HG02763 (cell line): Measurements from ENCODE around the gene MARCHF10.
"Not testable (repeated sequence)": the region's sequence is repeated elsewhere in the genome, so short reads cannot be mapped to it uniquely, and the experiment has no call there.

ENCODE experiments used
- ATAC-seq: cut with Tn5 transposase; IDR thresholded peaks from one replicate; pipeline ENCODE4 v1.9.1; 2021; ENCODE audit warnings: mild to moderate bottlenecking, moderate library complexity; ENCODE audit not compliant: unreplicated experiment

MARCHF10 gene

GRCh38 chr17:62791235-62791734 lies 16.8 kb downstream of the MARCHF10 start:
- no peak for ATAC-seq

- ATAC-seq: no peak
These were observed 17.5 kb downstream of the MARCHF10 start for GRCh38 chr17:62790564-62790986.

DNA sequence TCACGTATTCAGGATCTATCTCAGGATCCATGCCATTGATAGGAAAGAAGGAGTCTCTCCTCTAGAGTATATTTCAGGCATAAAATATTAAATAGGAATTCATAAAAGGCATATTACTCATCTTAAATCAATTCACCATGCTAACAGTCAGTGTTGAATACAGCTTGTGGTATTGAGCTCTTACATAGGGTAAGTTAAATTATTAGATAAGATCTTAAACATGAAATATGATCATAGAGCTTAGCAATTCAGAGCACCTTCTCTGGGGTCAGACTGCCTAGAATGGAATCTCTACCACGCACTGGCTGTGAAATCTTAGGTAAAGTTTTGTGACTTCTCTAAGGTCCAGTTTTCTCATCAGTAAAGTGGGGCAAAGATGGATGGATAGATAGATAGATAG lies 20.7 kb downstream of the MARCHF10 start:
- ATAC-seq: no peak

DNA sequence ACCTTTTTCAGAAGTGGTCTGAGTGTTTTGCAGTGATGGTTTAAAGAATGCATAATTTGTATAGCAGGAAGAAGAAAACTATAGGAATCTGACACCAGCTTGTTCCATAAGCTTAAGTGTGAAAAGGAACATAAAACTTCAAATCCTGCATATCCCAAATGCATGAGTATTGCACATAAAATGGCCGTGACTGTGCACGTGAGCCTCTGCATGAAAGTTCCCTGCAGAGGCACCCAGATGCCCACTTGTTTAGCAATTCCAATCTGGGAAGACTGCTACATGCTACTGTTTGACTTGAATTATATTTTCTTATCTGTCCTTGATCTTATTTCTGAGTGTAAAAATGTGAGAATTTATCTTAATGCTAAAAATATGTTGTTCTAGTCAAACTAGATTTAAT lies 21.5 kb downstream of the MARCHF10 start:
- ATAC-seq: no peak

- not testable (repeated sequence) for ATAC-seq
These were observed 22.1 kb downstream of the MARCHF10 start for GRCh38 chr17:62785983-62786382.

- no peak for ATAC-seq
These were observed 25.3 kb downstream of the MARCHF10 start for GRCh38 chr17:62782730-62783270.

- no peak for ATAC-seq
These were observed 26.3 kb downstream of the MARCHF10 start for GRCh38 chr17:62781831-62782251.

DNA sequence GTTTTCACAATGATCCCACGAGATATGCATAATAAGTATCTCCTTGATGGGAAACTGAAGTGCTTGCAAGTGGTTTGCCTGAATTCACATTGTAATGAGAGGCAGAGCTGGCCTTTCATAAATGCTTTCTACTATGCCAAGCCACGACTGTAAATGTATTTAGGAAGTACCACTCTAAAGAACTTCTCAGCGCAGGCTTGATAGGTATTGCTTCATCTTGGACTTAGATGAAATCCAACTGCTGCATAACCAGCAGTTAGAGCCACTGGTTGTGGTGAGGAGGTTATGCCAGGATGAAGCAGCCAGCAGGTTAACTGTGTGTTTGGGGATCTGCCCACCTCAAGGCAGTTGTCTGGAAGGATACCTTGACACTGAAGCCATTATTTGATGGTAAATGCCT lies 26.8 kb downstream of the MARCHF10 start:
- ATAC-seq: no peak

DNA sequence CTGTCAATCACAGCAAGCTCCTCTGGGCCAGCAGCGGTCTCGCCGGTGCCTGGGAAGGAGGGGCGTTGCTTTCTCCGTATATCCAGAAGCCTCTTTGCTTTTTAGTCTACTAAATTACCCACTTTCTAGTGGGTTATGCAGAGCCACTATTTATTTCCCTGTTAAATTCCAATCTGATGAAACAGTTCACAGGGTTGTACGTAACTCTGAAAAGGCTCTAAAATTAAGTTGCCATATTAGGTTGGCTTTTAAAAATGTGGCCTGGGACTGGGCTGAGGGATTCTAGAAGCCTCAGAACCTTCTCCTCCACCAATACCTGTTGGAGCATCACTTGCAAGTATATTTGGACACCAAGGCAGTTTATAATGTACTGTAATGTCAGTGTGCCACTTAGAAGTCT lies 27.2 kb downstream of the MARCHF10 start:
- ATAC-seq: no peak

DNA sequence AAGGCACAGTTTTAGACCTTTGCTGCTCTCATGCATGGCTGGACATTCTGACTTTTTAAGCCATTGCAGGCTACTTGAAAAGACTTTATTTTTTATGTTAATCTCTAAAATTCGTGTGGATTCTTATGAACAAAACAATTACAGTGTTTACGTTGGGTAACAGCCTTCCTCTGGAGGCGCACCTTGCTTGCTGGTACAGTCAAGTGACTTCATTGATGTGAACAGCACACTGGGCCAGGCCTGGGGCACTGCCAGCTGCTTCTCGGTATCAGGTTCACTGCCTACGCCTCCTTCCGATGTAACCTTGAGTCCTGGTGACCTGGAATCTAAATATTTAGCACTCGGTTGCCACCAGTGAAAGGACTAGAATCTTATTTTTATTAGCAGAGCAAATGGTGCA lies 27.8 kb downstream of the MARCHF10 start:
- no peak for ATAC-seq

GRCh38 chr17:62778990-62779681 lies 29.0 kb downstream of the MARCHF10 start:
- no peak for ATAC-seq

DNA sequence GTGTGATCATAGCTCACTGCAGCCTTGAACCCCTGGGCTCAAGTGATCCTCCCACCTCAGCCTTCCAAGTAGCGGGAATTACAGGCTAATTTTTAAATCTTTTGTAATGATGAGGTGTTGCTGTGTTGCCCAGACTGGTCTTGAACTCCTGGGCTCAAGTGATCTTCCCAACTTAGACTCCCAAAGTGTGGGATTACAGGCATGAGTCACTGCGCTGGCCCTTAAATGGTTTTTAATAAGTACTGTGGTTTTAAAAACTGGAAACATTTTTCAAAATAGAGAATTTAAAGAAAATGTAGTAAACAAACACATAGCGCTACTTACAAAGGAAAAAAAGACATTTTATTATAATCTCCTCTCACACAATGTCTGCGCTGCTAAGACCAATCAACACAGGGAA lies 32.2 kb downstream of the MARCHF10 start:
- no peak for ATAC-seq

DNA sequence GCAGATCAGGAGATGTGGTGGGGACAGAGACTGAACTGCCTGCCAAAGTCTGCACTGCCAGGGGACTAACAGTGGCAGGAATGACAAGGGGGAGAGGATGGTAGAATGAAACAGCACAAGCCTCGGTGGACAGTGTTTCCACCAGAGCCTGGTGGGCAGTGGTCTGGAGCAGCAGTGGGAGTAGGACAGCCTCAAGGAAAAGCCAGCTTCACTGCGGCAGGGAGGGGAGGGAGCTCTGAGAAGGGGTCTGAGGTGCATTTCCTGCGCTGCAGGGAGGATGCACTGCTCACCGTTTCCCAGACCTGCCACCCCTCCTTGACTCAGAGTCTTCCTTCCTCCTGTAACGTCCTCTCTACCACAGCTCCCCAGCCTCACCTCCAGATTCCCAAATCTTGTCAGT lies 33.8 kb downstream of the MARCHF10 start:
- ATAC-seq: no peak

- ATAC-seq: no peak
These were observed 40.1 kb downstream of the MARCHF10 start for GRCh38 chr17:62767997-62768396.

GRCh38 chr17:62765351-62765750 lies 42.8 kb downstream of the MARCHF10 start:
- no peak for ATAC-seq

DNA sequence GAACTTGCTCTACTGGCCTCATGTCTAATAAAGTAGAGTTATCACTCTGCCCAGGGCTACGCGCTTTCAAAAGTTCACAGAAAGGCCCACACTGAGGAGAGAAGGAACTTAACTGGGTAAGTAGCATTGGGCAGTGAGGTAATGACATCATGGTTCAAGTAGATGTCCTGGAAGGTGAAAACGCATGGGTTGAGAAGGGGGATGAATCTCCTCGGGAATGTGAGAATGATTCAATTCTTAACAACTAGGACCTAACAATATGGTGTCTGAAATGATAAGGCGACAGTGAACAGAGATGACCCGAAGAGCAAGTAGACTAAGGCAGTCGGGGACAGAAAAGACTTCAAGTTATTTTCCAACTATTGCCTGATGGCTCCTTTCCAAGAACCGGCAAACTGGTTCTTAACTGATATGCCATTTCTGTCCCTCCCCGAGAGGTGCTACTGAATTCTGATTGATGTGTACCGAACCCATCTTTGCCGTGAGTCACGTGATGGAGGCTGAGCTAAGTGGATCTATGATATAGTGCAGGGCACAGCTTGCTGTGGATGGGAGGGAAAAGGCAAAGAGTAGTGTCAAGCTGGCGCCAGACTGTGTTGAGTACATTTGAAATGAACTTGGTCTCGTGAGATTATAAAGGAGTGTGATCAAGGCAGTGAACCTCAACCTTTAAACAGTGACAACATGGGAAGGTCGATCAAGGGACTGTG lies 44.1 kb downstream of the MARCHF10 start:
- no peak for ATAC-seq

- no peak for ATAC-seq
These were observed 46.2 kb downstream of the MARCHF10 start for GRCh38 chr17:62761884-62762283.

DNA sequence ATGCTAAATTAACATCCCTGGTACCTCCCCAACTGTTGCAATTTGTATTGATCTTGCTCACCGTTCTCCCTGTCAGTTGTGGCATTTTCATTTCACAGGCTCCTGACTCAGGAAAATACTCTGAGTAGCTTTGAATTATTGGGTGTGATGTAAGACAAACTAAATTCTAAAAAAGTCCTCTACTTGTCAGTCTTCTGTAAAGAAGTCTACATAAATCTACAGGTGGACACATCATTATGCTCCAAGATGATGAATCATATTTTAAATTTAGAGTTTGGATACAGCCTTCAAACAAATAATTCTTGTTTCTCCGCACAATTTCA lies 47.2 kb downstream of the MARCHF10 start:
- no peak for ATAC-seq

DNA sequence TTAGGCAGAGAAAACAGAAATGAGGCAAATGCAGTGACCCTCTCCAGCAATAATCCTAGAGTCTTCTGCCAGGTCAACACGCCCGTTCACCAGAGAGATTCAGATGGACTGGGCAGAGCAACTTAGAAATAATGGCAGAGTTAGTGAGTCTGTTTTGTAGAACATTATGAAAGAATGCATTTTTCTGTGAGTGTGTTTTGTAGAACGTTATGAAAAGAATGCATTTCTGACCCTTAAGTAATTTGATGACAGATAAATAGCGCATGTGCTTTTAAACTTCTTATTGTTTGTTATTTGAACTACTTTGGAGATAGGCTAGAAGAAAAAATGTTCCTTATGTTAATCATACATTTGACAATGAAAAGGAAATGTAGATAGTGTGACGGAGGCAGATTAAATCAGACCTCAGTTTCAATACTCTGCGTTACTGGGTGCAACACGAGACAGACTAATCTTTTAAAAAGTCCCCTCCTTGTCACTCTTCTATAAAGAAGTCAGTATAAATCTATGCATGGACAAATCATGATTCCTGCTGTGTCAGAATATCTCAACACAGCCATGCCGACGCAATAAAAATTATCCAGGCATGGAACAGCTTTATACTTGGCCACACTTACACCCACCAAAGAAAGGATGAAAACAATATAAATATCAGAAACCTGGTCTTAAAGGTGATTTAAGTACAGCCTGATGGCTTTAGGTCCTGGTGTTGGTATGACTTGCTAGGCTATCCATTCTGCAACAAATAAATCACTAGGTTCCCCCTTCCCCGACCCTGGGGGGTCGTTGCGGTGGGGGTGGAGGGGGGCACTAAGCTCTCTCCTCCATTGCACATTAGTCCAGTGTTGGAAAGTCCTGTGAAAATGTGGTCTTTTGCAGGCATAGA lies 47.8 kb downstream of the MARCHF10 start:
- ATAC-seq: no peak

- no peak for ATAC-seq
These were observed 50.6 kb downstream of the MARCHF10 start for GRCh38 chr17:62757500-62757951.

DNA sequence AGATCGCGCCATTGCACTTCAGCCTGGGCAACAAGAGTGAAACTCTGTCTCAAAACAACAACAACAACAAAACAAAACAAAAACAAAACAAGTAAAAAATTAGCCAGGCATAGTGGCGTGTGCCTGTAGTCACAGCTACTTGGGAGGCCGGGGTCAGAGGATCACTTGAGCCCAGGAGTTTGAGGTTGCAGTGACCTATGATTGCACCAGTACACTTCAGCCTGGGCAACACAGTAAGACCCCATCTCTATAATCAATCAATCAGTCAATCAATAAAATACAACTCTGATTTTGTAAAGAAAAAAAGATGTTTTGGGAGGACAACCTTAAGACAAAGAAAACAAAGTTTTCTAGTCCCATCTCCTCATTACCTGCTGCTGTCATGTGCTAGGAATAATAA lies 51.9 kb downstream of the MARCHF10 start:
- ATAC-seq: no peak
